Measurements from ENCODE around the gene RANBP9. TPM values are rescaled to one million over a fixed set of nuclear protein-coding genes. Genes with fewer than 3 reads are reported as not detected.

RANBP9 gene
- total and polyA plus RNA-seq, 2 donors (not counting 3 experiments of a cell fraction or from before 2014, with no cell fraction given) = 15.1 to 40.2 TPM

- DNase-seq (ENCODE audit: low read depth, low spot score) = no peak
- FAIRE-seq = no peak
- Histone ChIP-seq H3K9me3 (replicated peaks; ENCODE audit: control insufficient read depth, insufficient read depth, low read length) (no peaks in the 10 kb centered on the region), H3K4me1 (ENCODE audit: control insufficient read depth, extremely low read depth, insufficient read depth, low read length) (no peaks in the 10 kb centered on the region), H3K27ac (ENCODE audit: insufficient read depth, low read depth, low read length) (no peak overlapping the region), H3K79me2 (ENCODE audit: control insufficient read depth, insufficient read depth, low read length) (no peaks in the 10 kb centered on the region), H3K9me1 (replicated peaks; ENCODE audit: control insufficient read depth, extremely low read depth, insufficient read depth, low read length) (no peaks in the 10 kb centered on the region), H3K4me3 (replicated peaks in 1 of 3; ENCODE audit: insufficient read depth in 1 of 3, low read depth in 1 of 3, low read length in 3 of 3) (no peak overlapping the region), H3K36me3 (ENCODE audit: control insufficient read depth in 2 of 2, extremely low read depth in 1 of 2, insufficient read depth in 2 of 2, low read length in 2 of 2) (no peaks in the 10 kb centered on the region), H3K27me3 (ENCODE audit: control insufficient read depth in 2 of 2, insufficient read depth in 2 of 2, low read length in 2 of 2) (peaks cover 3 to 4% of the 10 kb centered on the region in 2 experiments), H3K4me2 (ENCODE audit: insufficient read depth, low read length) (no peak overlapping the region), H2AFZ (ENCODE audit: low read depth, low read length) (no peak overlapping the region), H4K20me1 (replicated peaks; ENCODE audit: control insufficient read depth, extremely low read depth, insufficient read depth, low read length) (no peaks in the 10 kb centered on the region), H3K9ac (replicated peaks; ENCODE audit: extremely low read depth, insufficient read depth, low read length) (no peak overlapping the region)
- no TSS peak for BruUV-seq (replicated peaks)
- CTCF ChIA-PET = interaction anchor here (1.1 kb wide), 1 partner anchor 16 kb away, joined by 3 read pairs; no protein-coding TSS in a partner anchor
- no peak for TF ChIP-seq CTCF (IDR thresholded peaks at IDR 0.05; ENCODE audit: extremely low read depth in 1 of 2, insufficient read depth in 1 of 2, low read depth in 1 of 2, low read length in 2 of 2)
- TF ChIP-seq JUN (IDR thresholded peaks at IDR 0.05; ENCODE audit: borderline replicate concordance, insufficient read depth, insufficient read length, low read depth) = no peak
- TF ChIP-seq MYC (IDR thresholded peaks at IDR 0.05; ENCODE audit: low read depth, low read length) = no peak
- TF ChIP-seq, protein P1, sequence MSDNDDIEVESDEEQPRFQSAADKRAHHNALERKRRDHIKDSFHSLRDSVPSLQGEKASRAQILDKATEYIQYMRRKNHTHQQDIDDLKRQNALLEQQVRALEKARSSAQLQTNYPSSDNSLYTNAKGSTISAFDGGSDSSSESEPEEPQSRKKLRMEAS (IDR thresholded peaks at IDR 0.05; ENCODE audit: insufficient read depth, insufficient read length) = no peak
- no peak for TF ChIP-seq POLR2A (IDR thresholded peaks at IDR 0.05; ENCODE audit: low read depth, low read length)
- TF ChIP-seq EZH2 (IDR thresholded peaks at IDR 0.05; ENCODE audit: borderline replicate concordance, low read depth, low read length, severe bottlenecking) = no peak
- no peak for TF ChIP-seq FOS (IDR thresholded peaks at IDR 0.05; ENCODE audit: borderline replicate concordance, insufficient read depth, low read length)
- no peak for TF ChIP-seq GATA2 (IDR thresholded peaks at IDR 0.05; ENCODE audit: insufficient read depth, insufficient read length, low read depth, low read length)
- TF ChIP-seq POLR2AphosphoS5 (IDR thresholded peaks at IDR 0.05; ENCODE audit: insufficient read depth, low read depth, low read length) = no peak
- dilution Hi-C loops (cut with MboI; ENCODE audit: extremely low pct_ligation_motif_present, low sequenced_read_pairs) (no loop called here), intact Hi-C loops (cut with micrococcal nuclease) (no loop called here)
- POLR2A ChIA-PET = no interaction called here
Observed at GRCh38 chr6:13760307-13761304, 49.0 kb upstream of the RANBP9 start.

Measured in endothelial cell of umbilical vein (primary cell).